Stomach (tissue), 4 donors: ENCODE data around the gene ITPKA.

Source experiments
- CTCF ChIP-seq, 7 experiments: fragments of 450-650 bp in 4 of 7; fragments of 200-600 bp in 3 of 7; sonication (generic) in 3 of 7; IDR thresholded peaks; one replicate each; pipeline ENCODE4 v1.5.1; 2016 to 2019; ENCODE audit warnings: antibody characterized with exemption in 7 of 7, control low read depth in 2 of 7, mild to moderate bottlenecking in 1 of 7
- POLR2A ChIP-seq, 4 donors: fragments of 450-650 bp; IDR thresholded peaks; one replicate each; pipeline ENCODE4 v1.6.1; 2016; ENCODE audit warnings: antibody characterized with exemption in 4 of 4, control low read depth in 2 of 4, mild to moderate bottlenecking in 1 of 4, moderate library complexity in 1 of 4
- POLR2AphosphoS5 ChIP-seq, 3 donors: sonication (generic); formaldehyde crosslinking; IDR thresholded peaks; one replicate each; pipeline ENCODE4 v1.6.1; 2016; ENCODE audit warnings: antibody characterized with exemption in 3 of 3

GRCh38 chr15:41544650-41545015, 51.0 kb downstream of the ITPKA start:
- TF ChIP-seq CTCF (IDR thresholded peaks at IDR 0.05) (no peak), POLR2AphosphoS5 (IDR thresholded peaks at IDR 0.05) (no peak), POLR2A (IDR thresholded peaks at IDR 0.05) (no peak)
